H1 (cell line): Measurements from ENCODE around the gene KLHL29. TPM values are rescaled to one million over a fixed set of nuclear protein-coding genes. Genes with fewer than 3 reads are reported as not detected.

Experiments
- CEBPB ChIP-seq: IDR thresholded peaks from 2 replicates; pipeline ENCODE4 v1.6.1; 2012; ENCODE audit warnings: low read depth, low read length
- polyA plus RNA-seq, 7 experiments: library from polyadenylated mRNA; depleted of rRNA in 3 of 7; stranded (reverse) in 5 of 7; unstranded in 2 of 7; fragments of >200 nt in 5 of 7; fragments of 200-250 nt in 2 of 7; gene quantifications; 1 replicate in 5 of 7; 2 replicates in 1 of 7; 4 replicates in 1 of 7; pipeline versions ENCODE4 v1.2.1 to v1.2.3, GENCODE V29; 2011 to 2013; ENCODE audit warnings: missing spikeins in 2 of 7, mixed read lengths in 2 of 7
- total RNA-seq: library from RNA; stranded (reverse); fragmentation: NEBNext Ultra II Directional; extraction: Animal tissue kit (Norgen Biotek cat#: 25700); gene quantifications from 2 replicates; pipeline ENCODE4 v1.2.1, GENCODE V29; 2021

The KLHL29 gene
- total and polyA plus RNA-seq, 2 of the 8 experiments (the other 6 are each of a cell fraction or from before 2014, with no cell fraction given) = 1.1 to 4.7 TPM

DNA sequence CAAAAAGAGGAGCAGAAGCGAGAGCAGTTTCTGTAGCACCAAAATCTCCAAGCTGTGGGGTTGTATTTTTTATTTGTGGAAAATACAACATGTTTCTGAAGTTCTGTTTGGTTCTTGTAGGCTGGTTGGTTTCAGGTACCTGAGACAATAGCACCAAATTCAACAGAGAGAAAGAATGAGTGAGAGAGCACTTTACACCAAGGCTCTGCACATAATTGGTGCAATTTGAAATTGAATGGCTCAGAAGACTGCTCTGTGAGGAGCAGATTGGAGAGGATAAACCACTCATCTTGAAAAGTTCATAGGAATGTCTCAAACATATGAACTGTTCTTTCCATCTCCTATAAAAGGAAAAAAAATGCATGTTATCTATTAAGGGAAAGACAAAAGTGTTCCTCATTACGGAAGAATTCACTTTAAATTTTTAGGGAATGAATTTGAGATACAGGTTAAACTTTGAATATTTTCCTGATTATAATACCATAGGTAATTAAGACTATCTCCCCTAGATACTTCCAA lies 366.8 kb downstream of the KLHL29 start (continued):
- TF ChIP-seq CEBPB = no peak
